ENCODE measurements around the gene ZNF280D.
A peak's percentile ranks its signal among the peaks of the same experiment; 100 is the strongest.
"Not testable (repeated sequence)": the region's sequence is repeated elsewhere in the genome, so short reads cannot be mapped to it uniquely, and the experiment has no call there.

Gene ZNF280D

GRCh38 chr15:56715220-56715619 lies 18.1 kb downstream of the ZNF280D start:
- CTCF ChIA-PET, result no interaction called here
- DNase-seq (ENCODE audit: extremely low spot score), result no peak
- POLR2A ChIA-PET, result interaction anchor here (0.7 kb wide), 1 partner anchor 410 kb away, joined by 3 read pairs; no protein-coding TSS in a partner anchor
- TF ChIP-seq CTCF (IDR thresholded peaks at IDR 0.05; ENCODE audit: control extremely low read depth, extremely low read depth, low read depth, missing control alignments), result no peak

- CTCF ChIA-PET; POLR2A ChIA-PET; DNase-seq (ENCODE audit: extremely low spot score): not testable (repeated sequence)
Measured at GRCh38 chr15:56709502-56709901, 23.8 kb downstream of the ZNF280D start.

GRCh38 chr15:56699743-56700142 lies 33.6 kb downstream of the ZNF280D start:
- DNase-seq (ENCODE audit: extremely low spot score), result peak; percentile 14
- ChIA-PET POLR2A (no interaction called here), CTCF (no interaction called here)
- no peak for TF ChIP-seq CTCF (IDR thresholded peaks at IDR 0.05; ENCODE audit: control extremely low read depth, extremely low read depth, low read depth, missing control alignments)

- ChIA-PET POLR2A (no interaction called here), CTCF (interaction anchor here (1.2 kb wide), 1 partner anchor 15 kb away, joined by 3 read pairs; no protein-coding TSS in a partner anchor)
- DNase-seq (ENCODE audit: extremely low spot score), result no peak
- TF ChIP-seq CTCF (IDR thresholded peaks at IDR 0.05; ENCODE audit: control extremely low read depth, extremely low read depth, low read depth, missing control alignments), result no peak
Measured at GRCh38 chr15:56698270-56698669, 35.0 kb downstream of the ZNF280D start.

- no peak for TF ChIP-seq CTCF (IDR thresholded peaks at IDR 0.05; ENCODE audit: control extremely low read depth, extremely low read depth, low read depth, missing control alignments)
- DNase-seq (ENCODE audit: extremely low spot score), result no peak
- ChIA-PET POLR2A (no interaction called here), CTCF (interaction anchor here (1.1 kb wide), 1 partner anchor 197 kb away, joined by 3 read pairs; no protein-coding TSS in a partner anchor)
Measured at GRCh38 chr15:56693761-56694160, 39.5 kb downstream of the ZNF280D start.

- ChIA-PET CTCF (no interaction called here), POLR2A (no interaction called here)
- DNase-seq (ENCODE audit: extremely low spot score), result no peak
- TF ChIP-seq CTCF (IDR thresholded peaks at IDR 0.05; ENCODE audit: control extremely low read depth, extremely low read depth, low read depth, missing control alignments), result no peak
Measured at GRCh38 chr15:56690733-56691132, 42.6 kb downstream of the ZNF280D start.

GRCh38 chr15:56683908-56684307 lies 49.4 kb downstream of the ZNF280D start:
- DNase-seq (ENCODE audit: extremely low spot score), result no peak
- ChIA-PET POLR2A (no interaction called here), CTCF (interaction anchor here (0.9 to 1.8 kb wide), 5 partner anchors 11 to 117 kb away, joined by 3 to 4 read pairs (median 3); no protein-coding TSS in a partner anchor)
- TF ChIP-seq CTCF (IDR thresholded peaks at IDR 0.05; ENCODE audit: control extremely low read depth, extremely low read depth, low read depth, missing control alignments), result no peak

All from GM10248 (cell line).